H1 (cell line): ENCODE data around the gene PSD. TPM values are rescaled to one million over a fixed set of nuclear protein-coding genes. Genes with fewer than 3 reads are reported as not detected.

Experiments
- CTCF ChIA-PET: fragments of 300-600 bp; sonication (Branson Sonifier 250); formaldehyde crosslinking; loops from one replicate; lab custom pipeline; 2021; ENCODE audit not compliant: partially characterized antibody; lab: Charles Lee
- POLR2A ChIA-PET: fragments of 300-600 bp; sonication (Branson Sonifier 250); formaldehyde crosslinking; loops from one replicate; lab custom pipeline; 2021; ENCODE audit warnings: inconsistent platforms; ENCODE audit not compliant: partially characterized antibody; lab: Charles Lee
- DNase-seq, 2 experiments: peaks; one replicate each; pipeline versions ENCODE4 v3.0.0 to v3.0.0-alpha.2; 2010 to 2022; ENCODE audit warnings: low spot score in 2 of 2, low read depth in 1 of 2, mixed read lengths in 1 of 2
- FAIRE-seq: peaks from 2 replicates; lab custom pipeline; 2011; peaks lifted over from hg19 to GRCh38; lab: Jason Lieb, UNC
- H2AFZ ChIP-seq: 2 replicates; pipeline ENCODE4 v1.8.1; 2012; ENCODE audit warnings: low read length, inconsistent platforms
- H2AK5ac ChIP-seq: 2 replicates; pipeline ENCODE4 v1.6.1; 2013; ENCODE audit warnings: low read depth, low read length
- H2BK120ac ChIP-seq: replicated peaks from 2 replicates; pipeline ENCODE3; 2013; ENCODE audit warnings: low read depth, low read length, inconsistent platforms
- H2BK12ac ChIP-seq: 2 replicates; pipeline ENCODE4 v1.6.1; 2013; ENCODE audit warnings: low read depth, low read length
- H2BK15ac ChIP-seq: 2 replicates; pipeline ENCODE4 v1.6.1; 2013; ENCODE audit warnings: low read length
- H2BK20ac ChIP-seq: 2 replicates; pipeline ENCODE4 v1.6.1; 2013; ENCODE audit warnings: low read length
- H2BK5ac ChIP-seq: 2 replicates; pipeline ENCODE4 v1.6.1; 2013; ENCODE audit warnings: low read depth, low read length
- H3K14ac ChIP-seq: 2 replicates; pipeline ENCODE4 v1.6.1; 2013; ENCODE audit warnings: inconsistent platforms; ENCODE audit not compliant: insufficient read length
- H3K18ac ChIP-seq: 2 replicates; pipeline ENCODE4 v1.6.1; 2013; ENCODE audit warnings: low read length; ENCODE audit errors: extremely low read depth
- H3K23ac ChIP-seq: 2 replicates; pipeline ENCODE4 v1.6.1; 2013; ENCODE audit warnings: inconsistent platforms; ENCODE audit not compliant: insufficient read length
- H3K23me2 ChIP-seq: 2 replicates; pipeline ENCODE4 v1.6.1; 2013; ENCODE audit warnings: low read depth, low read length
- H3K27ac ChIP-seq: 2 replicates; pipeline ENCODE4 v1.6.1; 2011; ENCODE audit warnings: low read depth, low read length, inconsistent platforms
- H3K27me3 ChIP-seq, 4 experiments: replicated peaks in 1 of 4; 1 replicate in 1 of 4; 2 replicates in 3 of 4; pipeline versions ENCODE4 v1.6.1 to v1.8.1; 2011 to 2013; ENCODE audit warnings: low read length in 3 of 4, mild to moderate bottlenecking in 3 of 4, inconsistent platforms in 2 of 4, mixed read lengths in 2 of 4, moderate library complexity in 1 of 4; ENCODE audit not compliant: control insufficient read depth in 3 of 4, insufficient read depth in 3 of 4; ENCODE audit errors: extremely low read depth in 1 of 4
- H3K36me3 ChIP-seq, 4 experiments: 2 replicates each; pipeline versions ENCODE4 v1.6.1 to v1.8.1; 2011 to 2013; ENCODE audit warnings: mild to moderate bottlenecking in 4 of 4, low read length in 3 of 4, moderate library complexity in 2 of 4, control low read depth in 1 of 4, inconsistent platforms in 1 of 4; ENCODE audit not compliant: insufficient read depth in 4 of 4, control insufficient read depth in 2 of 4
- H3K4ac ChIP-seq: replicated peaks from 2 replicates; pipeline ENCODE3; 2013; ENCODE audit warnings: low read length, low read depth, mixed read lengths, inconsistent platforms; ENCODE audit not compliant: insufficient read length
- H3K4me1 ChIP-seq, 4 experiments: replicated peaks in 1 of 4; 1 replicate in 1 of 4; 2 replicates in 3 of 4; pipeline versions ENCODE4 v1.6.1 to v1.8.1; 2011 to 2013; ENCODE audit warnings: low read length in 3 of 4, inconsistent platforms in 2 of 4, mixed read lengths in 1 of 4; ENCODE audit not compliant: insufficient read depth in 4 of 4, control insufficient read depth in 3 of 4
- H3K4me2 ChIP-seq, 2 experiments: 2 replicates each; pipeline versions ENCODE4 v1.6.1 to v1.8.1; 2011 to 2013; ENCODE audit warnings: low read depth in 2 of 2, low read length in 2 of 2, control low read depth in 1 of 2, inconsistent platforms in 1 of 2, mild to moderate bottlenecking in 1 of 2; ENCODE audit not compliant: insufficient read depth in 1 of 2
- H3K4me3 ChIP-seq, 4 experiments: fragments of 200-600, 300-600 bp in 1 of 4; sonication (generic), shearing (Covaris generic), sonication (Bioruptor Twin) in 1 of 4; 2 replicates each; pipeline versions ENCODE4 v1.5.1 to v1.8.1; 2011 to 2016; ENCODE audit warnings: low read length in 4 of 4, low read depth in 3 of 4, control low read depth in 2 of 4, inconsistent platforms in 2 of 4, mild to moderate bottlenecking in 2 of 4, mixed read lengths in 1 of 4, moderate library complexity in 1 of 4; ENCODE audit not compliant: insufficient read depth in 2 of 4; ENCODE audit errors: extremely low read depth in 1 of 4
- H3K56ac ChIP-seq: replicated peaks from 2 replicates; pipeline ENCODE3; 2013; ENCODE audit warnings: low read depth, mild to moderate bottlenecking, mixed read lengths, low read length, inconsistent platforms; ENCODE audit not compliant: insufficient read length
- H3K79me1 ChIP-seq: 2 replicates; pipeline ENCODE4 v1.6.1; 2013; ENCODE audit warnings: low read depth, low read length, control low read depth
- H3K79me2 ChIP-seq, 2 experiments: 2 replicates each; pipeline versions ENCODE4 v1.6.1 to v1.8.1; 2012 to 2013; ENCODE audit warnings: low read length in 2 of 2, mild to moderate bottlenecking in 2 of 2, inconsistent platforms in 1 of 2; ENCODE audit not compliant: insufficient read depth in 2 of 2, control insufficient read depth in 1 of 2
- H3K9ac ChIP-seq, 4 experiments: replicated peaks in 1 of 4; 1 replicate in 1 of 4; 2 replicates in 3 of 4; pipeline versions ENCODE4 v1.6.1 to v1.8.1; 2011 to 2013; ENCODE audit warnings: low read depth in 3 of 4, low read length in 3 of 4, control low read depth in 2 of 4, mild to moderate bottlenecking in 2 of 4, moderate library complexity in 2 of 4, inconsistent platforms in 1 of 4; ENCODE audit errors: extremely low read depth in 1 of 4
- H3K9me3 ChIP-seq, 2 experiments: 2 replicates each; pipeline versions ENCODE4 v1.6.1 to v1.8.1; 2012 to 2013; ENCODE audit warnings: mild to moderate bottlenecking in 2 of 2, moderate library complexity in 2 of 2, control low read depth in 1 of 2, inconsistent platforms in 1 of 2, low read depth in 1 of 2, low read length in 1 of 2, mixed read lengths in 1 of 2; ENCODE audit not compliant: insufficient read depth in 2 of 2
- H4K20me1 ChIP-seq, 2 experiments: replicated peaks in 1 of 2; 2 replicates each; pipeline versions ENCODE3 to v1.8.1; 2011 to 2013; ENCODE audit warnings: inconsistent platforms in 2 of 2, low read length in 2 of 2, mild to moderate bottlenecking in 1 of 2; ENCODE audit not compliant: insufficient read depth in 2 of 2, control insufficient read depth in 1 of 2
- H4K5ac ChIP-seq: 2 replicates; pipeline ENCODE4 v1.6.1; 2013; ENCODE audit warnings: low read length, low read depth, mixed read lengths, inconsistent platforms; ENCODE audit not compliant: insufficient read length
- H4K8ac ChIP-seq: 2 replicates; pipeline ENCODE4 v1.8.0; 2013; ENCODE audit warnings: mild to moderate bottlenecking, moderate library complexity, low read length, inconsistent platforms; ENCODE audit not compliant: insufficient read depth; ENCODE audit errors: extremely low read depth
- H4K91ac ChIP-seq: replicated peaks from 2 replicates; pipeline ENCODE3; 2013; ENCODE audit warnings: low read length, mixed read lengths, inconsistent platforms; ENCODE audit not compliant: insufficient read length
- CREB1 ChIP-seq: IDR thresholded peaks from 2 replicates; pipeline ENCODE4 v1.6.1; 2012; ENCODE audit warnings: inconsistent platforms
- HDAC6 ChIP-seq: IDR thresholded peaks from one replicate; pipeline ENCODE4 v1.7.1; 2012; ENCODE audit warnings: low read depth, mild to moderate bottlenecking, inconsistent platforms, low read length, moderate library complexity
- POLR2A ChIP-seq, 2 experiments: IDR thresholded peaks; 1 replicate in 1 of 2; 2 replicates in 1 of 2; pipeline ENCODE4 v1.6.1; 2011; ENCODE audit warnings: low read depth in 2 of 2, low read length in 2 of 2, mild to moderate bottlenecking in 2 of 2; ENCODE audit errors: control extremely low read depth in 1 of 2
- POLR2AphosphoS5 ChIP-seq: IDR thresholded peaks from 2 replicates; pipeline ENCODE4 v1.6.1; 2011; ENCODE audit warnings: low read depth, low read length
- POU5F1 ChIP-seq: IDR thresholded peaks from 2 replicates; pipeline ENCODE4 v1.6.1; 2011; ENCODE audit warnings: low read depth, mild to moderate bottlenecking, low read length, moderate library complexity
- RNF2 ChIP-seq: fragments of 200-900, 300-1000 bp; sonication (generic); IDR thresholded peaks from 2 replicates; pipeline ENCODE4 v1.7.1; 2016; ENCODE audit warnings: borderline replicate concordance, low read depth, mild to moderate bottlenecking, antibody characterized with exemption, low read length; ENCODE audit not compliant: poor library complexity, severe bottlenecking; ENCODE audit errors: missing control alignments
- SIRT6 ChIP-seq: IDR thresholded peaks from one replicate; pipeline ENCODE4 v1.7.1; 2012; ENCODE audit warnings: low read length, inconsistent platforms
- SIX5 ChIP-seq: IDR thresholded peaks from 2 replicates; pipeline ENCODE4 v1.6.1; 2011; ENCODE audit warnings: mild to moderate bottlenecking, low read depth, low read length
- SP2 ChIP-seq: IDR thresholded peaks from 2 replicates; pipeline ENCODE4 v1.6.1; 2012; ENCODE audit warnings: mild to moderate bottlenecking, low read length, inconsistent platforms
- SUZ12 ChIP-seq: fragments of 200-600 bp; sonication (generic); IDR thresholded peaks from 2 replicates; pipeline ENCODE4 v1.6.1; 2012; ENCODE audit warnings: mild to moderate bottlenecking, inconsistent platforms, low read length, moderate library complexity, mixed read lengths
- WGBS, 2 experiments: shearing (Covaris generic) in 1 of 2; methylation state at CpG; one replicate each; pipeline versions ENCODE4 v1.1.6 to v1.1.7; 2013 to 2015; ENCODE audit warnings: low lambda C conversion rate in 2 of 2, mixed read lengths in 2 of 2, inconsistent platforms in 1 of 2, low coverage in 1 of 2, missing lambda C conversion rate in 1 of 2; ENCODE audit not compliant: insufficient replicate concordance in 2 of 2, insufficient coverage in 1 of 2, insufficient read length in 1 of 2; ENCODE audit errors: extremely low coverage in 1 of 2, missing lambda C conversion rate in 1 of 2; 5-methylcytosine and 5-hydroxymethylcytosine counted together
- polyA plus RNA-seq, 7 experiments: library from polyadenylated mRNA; depleted of rRNA in 3 of 7; stranded (reverse) in 5 of 7; unstranded in 2 of 7; fragments of >200 nt in 5 of 7; fragments of 200-250 nt in 2 of 7; gene quantifications; 1 replicate in 5 of 7; 2 replicates in 1 of 7; 4 replicates in 1 of 7; pipeline versions ENCODE4 v1.2.1 to v1.2.3, GENCODE V29; 2011 to 2013; ENCODE audit warnings: missing spikeins in 2 of 7, mixed read lengths in 2 of 7
- total RNA-seq: library from RNA; stranded (reverse); fragmentation: NEBNext Ultra II Directional; extraction: Animal tissue kit (Norgen Biotek cat#: 25700); gene quantifications from 2 replicates; pipeline ENCODE4 v1.2.1, GENCODE V29; 2021
- TF ChIP-seq, protein P1 (sequence below): IDR thresholded peaks from 2 replicates; pipeline ENCODE4 v1.6.1; 2012; ENCODE audit warnings: inconsistent platforms

PSD gene
- total and polyA plus RNA-seq, 2 of the 8 experiments (the other 6 are each of a cell fraction or from before 2014, with no cell fraction given): 5.4 to 6.0 TPM

DNA sequence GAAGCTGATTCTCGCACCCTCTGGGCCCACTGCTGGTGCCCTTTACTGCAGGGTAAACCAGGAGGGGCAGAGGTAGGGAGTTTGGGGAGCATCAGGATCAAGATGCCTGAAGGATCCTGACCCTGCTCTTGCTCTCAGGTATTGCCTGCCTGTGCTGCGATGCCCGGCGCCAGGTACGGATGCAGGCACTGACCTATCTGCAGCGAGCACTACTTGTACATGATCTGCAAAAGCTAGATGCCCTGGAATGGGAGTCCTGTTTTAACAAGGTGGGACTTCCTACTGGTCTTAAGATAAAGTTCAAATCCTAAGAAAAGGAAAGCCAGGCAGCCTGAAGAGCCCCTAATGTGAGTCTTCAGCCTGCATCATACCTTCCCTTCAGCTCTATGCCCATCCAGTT is 39.2 kb downstream of the PSD start:
- no peak overlapping the region; the same call in 1 of the 2 replicates for H4K8ac ChIP-seq
- H4K5ac ChIP-seq: no peak overlapping the region
- FAIRE-seq (no peak), DNase-seq (no peak)
- H3K79me2 ChIP-seq: no peaks in the 10 kb centered on the region
- H2BK20ac ChIP-seq: no peak overlapping the region
- H3K23ac ChIP-seq: no peak overlapping the region
- 96% methylated on average over 6 of the region's 6 CpGs; no CpG with 5 or more reads in 1 of the 2 experiments for WGBS, 2 experiments
- H3K4me3 ChIP-seq: no peak overlapping the region
- H2BK5ac ChIP-seq: no peak overlapping the region
- H3K14ac ChIP-seq: no peak overlapping the region
- H3K4me1 ChIP-seq: no peaks in the 10 kb centered on the region
- no peak overlapping the region for H2AFZ ChIP-seq
- no peak overlapping the region for H3K27ac ChIP-seq
- H3K23me2 ChIP-seq: no peaks in the 10 kb centered on the region
- no peak overlapping the region for H2AK5ac ChIP-seq
- CTCF ChIA-PET: interaction anchor here (0.6 to 17.7 kb wide), 14 partner anchors 10 to 536 kb away, joined by 3 to 357 read pairs (median 4); partner anchors contain the start of gene NFKB2
- H3K36me3 ChIP-seq: peaks cover 3 to 16% (median 12%) of the 10 kb centered on the region in 4 experiments; a peak in 7 of 8 replicates
- H3K79me1 ChIP-seq: no peaks in the 10 kb centered on the region
- no peak overlapping the region for H4K91ac ChIP-seq
- POLR2A ChIA-PET: no interaction called here
- H3K27me3 ChIP-seq: no peaks in the 10 kb centered on the region
- no peak overlapping the region for H2BK120ac ChIP-seq
- no peak overlapping the region for H3K4me2 ChIP-seq
- no peak overlapping the region for H3K4ac ChIP-seq
- H2BK15ac ChIP-seq: no peak overlapping the region
- H4K20me1 ChIP-seq: no peaks in the 10 kb centered on the region
- no peak overlapping the region for H3K56ac ChIP-seq
- no peak overlapping the region for H2BK12ac ChIP-seq
- H3K18ac ChIP-seq: no peak overlapping the region
- no peaks in the 10 kb centered on the region for H3K9me3 ChIP-seq
- H3K9ac ChIP-seq: no peak overlapping the region
- no peak for TF ChIP-seq HDAC6
- no peak for TF ChIP-seq CREB1
- TF ChIP-seq POLR2A (IDR thresholded peaks at IDR 0.05; ENCODE audit: control extremely low read depth in 1 of 2, low read depth in 2 of 2, low read length in 2 of 2): no peak
- no peak for TF ChIP-seq POU5F1
- no peak for TF ChIP-seq SIX5
- TF ChIP-seq RNF2: no peak
- TF ChIP-seq, protein P1, sequence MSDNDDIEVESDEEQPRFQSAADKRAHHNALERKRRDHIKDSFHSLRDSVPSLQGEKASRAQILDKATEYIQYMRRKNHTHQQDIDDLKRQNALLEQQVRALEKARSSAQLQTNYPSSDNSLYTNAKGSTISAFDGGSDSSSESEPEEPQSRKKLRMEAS: no peak
- no peak for TF ChIP-seq SP2
- TF ChIP-seq SUZ12: no peak
- TF ChIP-seq POLR2AphosphoS5: no peak
- TF ChIP-seq SIRT6: no peak
